WTC11 (cell line): ENCODE results near the gene PCGF1. TPM values are rescaled to one million over a fixed set of nuclear protein-coding genes. Genes with fewer than 3 reads are reported as not detected.

Source experiments
- ATAC-seq: fragments of 200-7000 bp; cut with Tn5 transposase; 2 replicates; pipeline ENCODE4 v1.10.0; 2021; ENCODE audit warnings: mild to moderate bottlenecking, moderate library complexity
- CTCF ChIA-PET: fragments of 300-600 bp; sonication (Branson Sonifier 250); formaldehyde crosslinking; loops from one replicate; lab custom pipeline; 2021; ENCODE audit warnings: antibody characterized with exemption; lab: Charles Lee
- POLR2A ChIA-PET: fragments of 350-600 bp; sonication (Branson Sonifier 250); formaldehyde crosslinking; loops from one replicate; lab custom pipeline; 2021; ENCODE audit warnings: antibody characterized with exemption; lab: Charles Lee
- DNase-seq: peaks from one replicate; pipeline ENCODE4 v3.0.0; 2021; ENCODE audit warnings: low spot score
- H3K27ac Mint-ChIP-seq: 2 replicates; pipeline ENCODE4 v1.8.0; 2021; ENCODE audit warnings: mixed read lengths
- H3K27me3 Mint-ChIP-seq: 2 replicates; pipeline ENCODE4 v1.8.0; 2021; ENCODE audit warnings: low read depth, mild to moderate bottlenecking, moderate library complexity, mixed read lengths
- H3K36me3 Mint-ChIP-seq: 2 replicates; pipeline ENCODE4 v1.8.0; 2021; ENCODE audit warnings: mixed read lengths
- H3K4me1 Mint-ChIP-seq: 2 replicates; pipeline ENCODE4 v1.8.0; 2022; ENCODE audit warnings: mixed read lengths
- H3K4me3 Mint-ChIP-seq: 2 replicates; pipeline ENCODE4 v1.8.0; 2021; ENCODE audit warnings: mild to moderate bottlenecking, moderate library complexity, mixed read lengths
- H3K9me3 Mint-ChIP-seq: 2 replicates; pipeline ENCODE4 v1.8.0; 2021; ENCODE audit warnings: mixed read lengths
- MXD4 ChIP-seq: fragments of 250-450 bp; sonication (Bioruptor Pico); IDR thresholded peaks from 2 replicates; pipeline ENCODE4 v1.8.0; 2021; ENCODE audit warnings: mild to moderate bottlenecking, moderate library complexity, borderline replicate concordance
- RORB ChIP-seq: fragments of 250-450 bp; sonication (Bioruptor Pico); IDR thresholded peaks from 2 replicates; pipeline ENCODE4 v1.9.0; 2021; ENCODE audit warnings: mild to moderate bottlenecking
- SOX15 ChIP-seq: fragments of 250-450 bp; sonication (Bioruptor Pico); IDR thresholded peaks from 2 replicates; pipeline ENCODE4 v1.9.0; 2021; ENCODE audit warnings: mild to moderate bottlenecking
- ZNF138 ChIP-seq: sonication (generic); formaldehyde crosslinking; conservative IDR thresholded peaks from 2 replicates; pipeline ENCODE4 v1.8.1; 2022; ENCODE audit warnings: mild to moderate bottlenecking, moderate library complexity, missing genetic modification reagents
- ZNF416 ChIP-seq: fragments of 250-450 bp; sonication (Bioruptor Pico); IDR thresholded peaks from 2 replicates; pipeline ENCODE4 v1.9.0; 2021; ENCODE audit warnings: mild to moderate bottlenecking, inconsistent platforms
- total RNA-seq: library from RNA; stranded (reverse); gene quantifications from 3 replicates; pipeline ENCODE4 v1.2.3, GENCODE V29; 2021
- TF ChIP-seq, protein P1 (sequence below): fragments of 250-450 bp; sonication (Bioruptor Pico); conservative IDR thresholded peaks from 2 replicates; pipeline ENCODE4 v1.9.0; 2021; ENCODE audit warnings: mild to moderate bottlenecking
- TF ChIP-seq, protein P2 (sequence below): sonication (generic); formaldehyde crosslinking; IDR thresholded peaks from 2 replicates; pipeline ENCODE4 v1.8.0; 2022; ENCODE audit warnings: mild to moderate bottlenecking, missing genetic modification reagents
- TF ChIP-seq, protein P3 (sequence below): fragments of 250-450 bp; sonication (Bioruptor Pico); IDR thresholded peaks from 2 replicates; pipeline ENCODE4 v2.1.2; 2022; ENCODE audit warnings: mild to moderate bottlenecking, moderate library complexity
- TF ChIP-seq, protein P4 (sequence below): sonication (generic); formaldehyde crosslinking; IDR thresholded peaks from 2 replicates; pipeline ENCODE4 v1.8.0; 2022; ENCODE audit warnings: missing genetic modification reagents
- TF ChIP-seq, protein P5 (sequence below): fragments of 250-450 bp; sonication (Bioruptor Pico); IDR thresholded peaks from 2 replicates; pipeline ENCODE4 v1.9.0; 2021; ENCODE audit warnings: mild to moderate bottlenecking
- TF ChIP-seq, protein P6 (sequence below): sonication (generic); formaldehyde crosslinking; IDR thresholded peaks from 2 replicates; pipeline ENCODE4 v1.8.0; 2022; ENCODE audit warnings: mild to moderate bottlenecking, missing genetic modification reagents

The PCGF1 gene
- total RNA-seq, 1 experiment from 2014 or later, result 15.7 TPM

DNA sequence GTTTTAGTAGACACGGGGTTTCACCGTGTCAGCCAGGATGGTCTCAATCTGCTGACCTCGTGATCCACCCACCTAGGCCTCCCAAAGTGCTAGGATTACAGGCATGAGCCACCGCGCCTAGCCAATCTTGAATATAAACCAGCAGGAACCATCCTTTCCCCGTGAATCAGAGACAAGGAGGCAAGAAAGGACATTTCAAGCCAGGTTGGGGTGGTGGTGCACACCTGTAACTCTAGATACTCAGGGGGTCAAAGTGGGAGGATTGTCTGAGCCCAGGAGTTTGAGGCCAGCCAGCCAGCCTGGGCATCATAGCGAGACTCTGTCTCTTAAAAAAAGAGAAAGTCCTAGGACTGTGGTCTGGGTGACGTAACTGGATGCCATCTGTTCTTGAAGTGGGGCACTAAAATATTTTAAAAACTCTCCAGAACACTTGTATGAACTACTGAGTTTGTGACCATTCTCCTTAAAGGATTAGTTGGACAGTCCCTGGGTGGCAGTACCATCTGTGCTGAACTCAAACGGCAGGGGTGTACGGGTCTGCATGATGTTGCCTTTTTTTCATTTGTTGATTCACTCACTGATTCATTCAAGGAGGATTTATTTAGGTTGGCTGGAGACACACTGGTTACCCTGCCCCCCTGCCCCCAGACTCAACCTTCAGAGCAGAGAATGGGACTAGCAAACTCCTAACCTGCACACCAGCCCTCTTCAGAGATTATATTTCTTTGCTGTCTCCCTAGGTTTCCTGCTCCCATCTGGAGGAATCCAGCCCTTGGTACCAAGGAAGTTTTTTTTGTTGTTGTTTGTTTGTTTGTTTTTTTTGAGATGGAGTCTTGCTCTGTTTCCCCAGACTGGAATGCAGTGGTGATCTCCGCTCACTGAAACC lies 3.9 kb upstream of the PCGF1 start:
- H3K36me3 Mint-ChIP-seq, result peaks cover 6% of the 10 kb centered on the region
- H3K9me3 Mint-ChIP-seq, result peaks cover 1% of the 10 kb centered on the region; the same call in 1 of the 2 replicates
- TF ChIP-seq, protein P1, sequence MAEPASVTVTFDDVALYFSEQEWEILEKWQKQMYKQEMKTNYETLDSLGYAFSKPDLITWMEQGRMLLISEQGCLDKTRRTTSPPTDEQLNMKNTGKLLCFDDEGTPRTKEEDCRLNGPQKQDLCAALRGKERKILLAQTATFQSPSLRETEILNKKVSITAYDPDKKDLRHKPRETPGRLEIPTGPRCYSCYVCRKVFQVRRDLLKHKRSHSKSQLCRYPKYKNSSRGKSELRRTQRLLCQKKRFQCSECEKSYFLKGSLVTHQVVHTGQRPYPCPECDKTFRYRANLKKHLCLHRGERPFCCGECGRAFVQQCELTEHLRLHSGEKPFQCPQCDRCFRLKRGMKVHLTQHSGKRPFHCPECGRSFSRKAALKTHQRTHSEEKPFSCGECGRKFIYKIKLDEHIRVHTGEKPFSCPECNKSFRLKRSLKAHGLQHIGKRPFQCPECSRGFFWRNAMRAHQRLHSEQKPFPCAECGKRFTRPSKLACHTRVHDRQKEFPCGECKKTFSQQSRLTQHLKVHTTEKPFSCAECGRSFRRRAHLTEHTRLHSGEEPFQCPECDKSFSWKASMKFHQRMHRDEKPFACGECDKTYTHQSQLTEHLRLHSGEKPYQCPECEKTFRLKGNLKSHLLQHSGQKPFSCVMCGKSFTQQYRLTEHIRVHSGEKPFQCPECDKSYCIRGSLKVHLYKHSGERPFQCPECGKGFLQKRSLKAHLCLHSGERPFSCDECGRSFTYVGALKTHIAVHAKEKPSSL (CRISPR knock-in tag), result no peak
- TF ChIP-seq, protein P2, sequence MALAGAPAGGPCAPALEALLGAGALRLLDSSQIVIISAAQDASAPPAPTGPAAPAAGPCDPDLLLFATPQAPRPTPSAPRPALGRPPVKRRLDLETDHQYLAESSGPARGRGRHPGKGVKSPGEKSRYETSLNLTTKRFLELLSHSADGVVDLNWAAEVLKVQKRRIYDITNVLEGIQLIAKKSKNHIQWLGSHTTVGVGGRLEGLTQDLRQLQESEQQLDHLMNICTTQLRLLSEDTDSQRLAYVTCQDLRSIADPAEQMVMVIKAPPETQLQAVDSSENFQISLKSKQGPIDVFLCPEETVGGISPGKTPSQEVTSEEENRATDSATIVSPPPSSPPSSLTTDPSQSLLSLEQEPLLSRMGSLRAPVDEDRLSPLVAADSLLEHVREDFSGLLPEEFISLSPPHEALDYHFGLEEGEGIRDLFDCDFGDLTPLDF (CRISPR knock-in tag), result no peak
- TF ChIP-seq, protein P3, sequence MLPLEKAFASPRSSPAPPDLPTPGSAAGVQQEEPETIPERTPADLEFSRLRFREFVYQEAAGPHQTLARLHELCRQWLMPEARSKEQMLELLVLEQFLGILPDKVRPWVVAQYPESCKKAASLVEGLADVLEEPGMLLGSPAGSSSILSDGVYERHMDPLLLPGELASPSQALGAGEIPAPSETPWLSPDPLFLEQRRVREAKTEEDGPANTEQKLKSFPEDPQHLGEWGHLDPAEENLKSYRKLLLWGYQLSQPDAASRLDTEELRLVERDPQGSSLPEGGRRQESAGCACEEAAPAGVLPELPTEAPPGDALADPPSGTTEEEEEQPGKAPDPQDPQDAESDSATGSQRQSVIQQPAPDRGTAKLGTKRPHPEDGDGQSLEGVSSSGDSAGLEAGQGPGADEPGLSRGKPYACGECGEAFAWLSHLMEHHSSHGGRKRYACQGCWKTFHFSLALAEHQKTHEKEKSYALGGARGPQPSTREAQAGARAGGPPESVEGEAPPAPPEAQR (CRISPR knock-in tag), result no peak
- TF ChIP-seq ZNF138 (CRISPR knock-in tag) (no peak), ZNF416 (no peak), SOX15 (CRISPR knock-in tag) (no peak), MXD4 (no peak), RORB (CRISPR knock-in tag) (no peak)
- TF ChIP-seq, protein P4, sequence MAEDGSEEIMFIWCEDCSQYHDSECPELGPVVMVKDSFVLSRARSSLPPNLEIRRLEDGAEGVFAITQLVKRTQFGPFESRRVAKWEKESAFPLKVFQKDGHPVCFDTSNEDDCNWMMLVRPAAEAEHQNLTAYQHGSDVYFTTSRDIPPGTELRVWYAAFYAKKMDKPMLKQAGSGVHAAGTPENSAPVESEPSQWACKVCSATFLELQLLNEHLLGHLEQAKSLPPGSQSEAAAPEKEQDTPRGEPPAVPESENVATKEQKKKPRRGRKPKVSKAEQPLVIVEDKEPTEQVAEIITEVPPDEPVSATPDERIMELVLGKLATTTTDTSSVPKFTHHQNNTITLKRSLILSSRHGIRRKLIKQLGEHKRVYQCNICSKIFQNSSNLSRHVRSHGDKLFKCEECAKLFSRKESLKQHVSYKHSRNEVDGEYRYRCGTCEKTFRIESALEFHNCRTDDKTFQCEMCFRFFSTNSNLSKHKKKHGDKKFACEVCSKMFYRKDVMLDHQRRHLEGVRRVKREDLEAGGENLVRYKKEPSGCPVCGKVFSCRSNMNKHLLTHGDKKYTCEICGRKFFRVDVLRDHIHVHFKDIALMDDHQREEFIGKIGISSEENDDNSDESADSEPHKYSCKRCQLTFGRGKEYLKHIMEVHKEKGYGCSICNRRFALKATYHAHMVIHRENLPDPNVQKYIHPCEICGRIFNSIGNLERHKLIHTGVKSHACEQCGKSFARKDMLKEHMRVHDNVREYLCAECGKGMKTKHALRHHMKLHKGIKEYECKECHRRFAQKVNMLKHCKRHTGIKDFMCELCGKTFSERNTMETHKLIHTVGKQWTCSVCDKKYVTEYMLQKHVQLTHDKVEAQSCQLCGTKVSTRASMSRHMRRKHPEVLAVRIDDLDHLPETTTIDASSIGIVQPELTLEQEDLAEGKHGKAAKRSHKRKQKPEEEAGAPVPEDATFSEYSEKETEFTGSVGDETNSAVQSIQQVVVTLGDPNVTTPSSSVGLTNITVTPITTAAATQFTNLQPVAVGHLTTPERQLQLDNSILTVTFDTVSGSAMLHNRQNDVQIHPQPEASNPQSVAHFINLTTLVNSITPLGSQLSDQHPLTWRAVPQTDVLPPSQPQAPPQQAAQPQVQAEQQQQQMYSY (CRISPR knock-in tag), result no peak
- TF ChIP-seq, protein P5, sequence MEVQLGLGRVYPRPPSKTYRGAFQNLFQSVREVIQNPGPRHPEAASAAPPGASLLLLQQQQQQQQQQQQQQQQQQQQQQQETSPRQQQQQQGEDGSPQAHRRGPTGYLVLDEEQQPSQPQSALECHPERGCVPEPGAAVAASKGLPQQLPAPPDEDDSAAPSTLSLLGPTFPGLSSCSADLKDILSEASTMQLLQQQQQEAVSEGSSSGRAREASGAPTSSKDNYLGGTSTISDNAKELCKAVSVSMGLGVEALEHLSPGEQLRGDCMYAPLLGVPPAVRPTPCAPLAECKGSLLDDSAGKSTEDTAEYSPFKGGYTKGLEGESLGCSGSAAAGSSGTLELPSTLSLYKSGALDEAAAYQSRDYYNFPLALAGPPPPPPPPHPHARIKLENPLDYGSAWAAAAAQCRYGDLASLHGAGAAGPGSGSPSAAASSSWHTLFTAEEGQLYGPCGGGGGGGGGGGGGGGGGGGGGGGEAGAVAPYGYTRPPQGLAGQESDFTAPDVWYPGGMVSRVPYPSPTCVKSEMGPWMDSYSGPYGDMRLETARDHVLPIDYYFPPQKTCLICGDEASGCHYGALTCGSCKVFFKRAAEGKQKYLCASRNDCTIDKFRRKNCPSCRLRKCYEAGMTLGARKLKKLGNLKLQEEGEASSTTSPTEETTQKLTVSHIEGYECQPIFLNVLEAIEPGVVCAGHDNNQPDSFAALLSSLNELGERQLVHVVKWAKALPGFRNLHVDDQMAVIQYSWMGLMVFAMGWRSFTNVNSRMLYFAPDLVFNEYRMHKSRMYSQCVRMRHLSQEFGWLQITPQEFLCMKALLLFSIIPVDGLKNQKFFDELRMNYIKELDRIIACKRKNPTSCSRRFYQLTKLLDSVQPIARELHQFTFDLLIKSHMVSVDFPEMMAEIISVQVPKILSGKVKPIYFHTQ (CRISPR knock-in tag), result no peak
- TF ChIP-seq, protein P6, sequence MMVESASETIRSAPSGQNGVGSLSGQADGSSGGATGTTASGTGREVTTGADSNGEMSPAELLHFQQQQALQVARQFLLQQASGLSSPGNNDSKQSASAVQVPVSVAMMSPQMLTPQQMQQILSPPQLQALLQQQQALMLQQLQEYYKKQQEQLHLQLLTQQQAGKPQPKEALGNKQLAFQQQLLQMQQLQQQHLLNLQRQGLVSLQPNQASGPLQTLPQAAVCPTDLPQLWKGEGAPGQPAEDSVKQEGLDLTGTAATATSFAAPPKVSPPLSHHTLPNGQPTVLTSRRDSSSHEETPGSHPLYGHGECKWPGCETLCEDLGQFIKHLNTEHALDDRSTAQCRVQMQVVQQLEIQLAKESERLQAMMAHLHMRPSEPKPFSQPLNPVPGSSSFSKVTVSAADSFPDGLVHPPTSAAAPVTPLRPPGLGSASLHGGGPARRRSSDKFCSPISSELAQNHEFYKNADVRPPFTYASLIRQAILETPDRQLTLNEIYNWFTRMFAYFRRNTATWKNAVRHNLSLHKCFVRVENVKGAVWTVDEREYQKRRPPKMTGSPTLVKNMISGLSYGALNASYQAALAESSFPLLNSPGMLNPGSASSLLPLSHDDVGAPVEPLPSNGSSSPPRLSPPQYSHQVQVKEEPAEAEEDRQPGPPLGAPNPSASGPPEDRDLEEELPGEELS, result no peak
- peaks cover 30% of the 10 kb centered on the region for H3K4me1 Mint-ChIP-seq
- DNase-seq (no peak), ATAC-seq (no peak)
- CTCF ChIA-PET, result interaction anchor here (0.8 to 1.2 kb wide), 3 partner anchors 10 to 76 kb away, joined by 3 to 6 read pairs (median 4); no protein-coding TSS in a partner anchor
- H3K27me3 Mint-ChIP-seq, result peaks cover 95% of the 10 kb centered on the region
- POLR2A ChIA-PET, result interaction anchor here (0.7 kb wide), 2 partner anchors 10 to 29 kb away, joined by 5 to 6 read pairs; no protein-coding TSS in a partner anchor
- no peak overlapping the region for H3K4me3 Mint-ChIP-seq
- H3K27ac Mint-ChIP-seq, result no peak overlapping the region
